ENCODE results near the gene COQ10A.

The COQ10A gene

GRCh38 chr12:56231184-56231582, 35.6 kb upstream of the COQ10A start:
- no peak for TF ChIP-seq CTCF (IDR thresholded peaks at IDR 0.05; ENCODE audit: low read depth, low read length)
- no peak overlapping the region for H3K4me3 ChIP-seq (ENCODE audit: low read depth, low read length)

GRCh38 chr12:56234746-56235436, 31.9 kb upstream of the COQ10A start:
- TF ChIP-seq CTCF (IDR thresholded peaks at IDR 0.05; ENCODE audit: low read depth, low read length), result no peak
- H3K4me3 ChIP-seq (ENCODE audit: low read depth, low read length), result no peak overlapping the region

GRCh38 chr12:56236091-56236490, 30.7 kb upstream of the COQ10A start:
- no peak overlapping the region for H3K4me3 ChIP-seq (ENCODE audit: low read depth, low read length)
- no peak for TF ChIP-seq CTCF (IDR thresholded peaks at IDR 0.05; ENCODE audit: low read depth, low read length)

DNA sequence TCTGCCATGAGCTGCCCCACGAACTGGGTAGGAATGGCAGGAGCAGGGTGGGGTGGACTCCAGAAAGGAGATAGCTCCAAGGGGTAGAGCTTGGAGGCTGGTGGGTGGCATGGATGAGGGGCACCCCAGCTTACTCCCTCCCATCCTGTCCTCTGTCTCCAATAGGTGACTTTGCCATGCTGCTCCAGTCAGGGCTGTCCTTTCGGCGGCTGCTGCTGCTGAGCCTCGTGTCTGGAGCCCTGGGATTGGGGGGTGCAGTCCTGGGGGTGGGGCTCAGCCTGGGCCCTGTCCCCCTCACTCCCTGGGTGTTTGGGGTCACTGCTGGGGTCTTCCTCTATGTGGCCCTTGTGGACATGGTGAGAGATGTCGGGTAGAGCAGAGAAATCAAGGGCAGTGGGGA, 29.8 kb upstream of the COQ10A start:
- no peak for TF ChIP-seq CTCF (IDR thresholded peaks at IDR 0.05; ENCODE audit: low read depth, low read length)
- H3K4me3 ChIP-seq (ENCODE audit: low read depth, low read length), result no peak overlapping the region

GRCh38 chr12:56237552-56237951, 29.2 kb upstream of the COQ10A start:
- TF ChIP-seq CTCF (IDR thresholded peaks at IDR 0.05; ENCODE audit: low read depth, low read length), result no peak
- H3K4me3 ChIP-seq (ENCODE audit: low read depth, low read length), result no peak overlapping the region

DNA sequence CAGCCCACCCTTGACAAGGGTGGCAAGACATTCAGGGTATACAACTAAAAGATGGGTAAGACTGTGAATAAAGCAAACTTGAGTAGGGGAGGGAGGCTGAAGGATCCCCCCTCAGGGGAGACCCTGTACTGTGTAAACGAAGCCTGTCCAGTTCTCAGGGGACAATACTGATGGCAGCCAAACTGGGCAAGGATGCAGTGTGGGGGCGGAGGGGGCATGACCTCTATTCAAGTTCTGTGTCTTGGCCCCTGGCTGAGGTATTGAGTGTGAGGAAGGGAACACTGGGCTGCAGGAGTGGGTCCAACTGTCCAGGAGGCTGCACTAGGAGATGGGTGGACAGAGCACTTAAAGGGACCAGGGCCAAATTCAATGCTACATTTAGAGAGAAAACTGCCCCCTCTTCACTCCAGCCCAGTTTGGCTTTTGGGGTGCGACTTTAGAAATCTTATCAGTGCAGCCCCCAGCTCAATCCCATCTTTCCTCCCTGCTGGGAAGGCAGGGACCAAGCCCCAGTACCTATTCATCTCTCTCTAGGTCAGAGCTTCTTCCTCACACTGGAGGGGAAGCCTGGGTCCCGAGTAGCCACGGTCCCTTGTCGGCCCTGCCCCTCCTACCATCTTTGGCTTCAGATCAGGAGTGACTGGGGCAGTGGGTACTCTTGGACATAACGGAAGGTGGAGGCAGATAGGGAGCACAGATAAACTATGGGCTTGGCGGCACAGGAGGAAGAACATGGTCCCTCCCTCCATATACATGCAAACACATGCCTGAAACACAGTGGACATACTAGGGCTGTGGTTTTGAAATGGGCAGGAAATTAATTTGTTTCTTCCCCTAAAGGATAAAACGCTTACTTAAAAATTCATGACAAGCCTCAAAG, 25.1 kb upstream of the COQ10A start:
- H3K4me3 ChIP-seq (ENCODE audit: low read depth, low read length), result no peak overlapping the region
- TF ChIP-seq CTCF (IDR thresholded peaks at IDR 0.05; ENCODE audit: low read depth, low read length), result no peak

- TF ChIP-seq CTCF (IDR thresholded peaks at IDR 0.05; ENCODE audit: low read depth, low read length), result no peak
- H3K4me3 ChIP-seq (ENCODE audit: low read depth, low read length), result no peak overlapping the region
Measured at GRCh38 chr12:56242986-56243385, 23.8 kb upstream of the COQ10A start.
